HG03521 (cell line): ENCODE data around the gene SNX3.

Source experiments
- ATAC-seq: cut with Tn5 transposase; IDR thresholded peaks from one replicate; pipeline ENCODE4 v1.9.1; 2021; ENCODE audit warnings: mild to moderate bottlenecking, moderate library complexity; ENCODE audit not compliant: unreplicated experiment

The SNX3 gene

GRCh38 chr6:108171291-108171917 lies 89.4 kb downstream of the SNX3 start:
- no peak for ATAC-seq

GRCh38 chr6:108170332-108171290 lies 90.2 kb downstream of the SNX3 start:
- no peak for ATAC-seq

GRCh38 chr6:108169464-108170331 lies 91.1 kb downstream of the SNX3 start:
- no peak for ATAC-seq

- ATAC-seq: no peak
Observed at GRCh38 chr6:108168501-108169463, 92.1 kb downstream of the SNX3 start.

GRCh38 chr6:108168090-108168463 lies 92.8 kb downstream of the SNX3 start:
- no peak for ATAC-seq

GRCh38 chr6:108167449-108168089 lies 93.3 kb downstream of the SNX3 start:
- no peak for ATAC-seq

GRCh38 chr6:108166664-108167448 lies 94.0 kb downstream of the SNX3 start:
- no peak for ATAC-seq

- ATAC-seq: no peak
Observed at GRCh38 chr6:108165714-108166663, 94.9 kb downstream of the SNX3 start, which contains the start of gene NR2E1. NR2E1 (plus strand) TSS chr6:108166022; CDS start chr6:108166766, 744 bp downstream.

GRCh38 chr6:108164815-108165706 lies 95.8 kb downstream of the SNX3 start:
- ATAC-seq: no peak

GRCh38 chr6:108164543-108164814 lies 96.4 kb downstream of the SNX3 start:
- no peak for ATAC-seq

- ATAC-seq: no peak
Observed at GRCh38 chr6:108163644-108164542, 96.9 kb downstream of the SNX3 start.

- no peak for ATAC-seq
Observed at GRCh38 chr6:108163267-108163643, 97.6 kb downstream of the SNX3 start.

GRCh38 chr6:108161724-108162282 lies 99.0 kb downstream of the SNX3 start:
- no peak for ATAC-seq
